Stimulated activated memory B cell treated with anti-CD40 and anti-IgM and Interleukin-4, amounts not matched to agents 10 μg/mL and 1 μg/mL and 100 μg/mL, for 72 hours (primary cell): ENCODE measurements around the gene UBXN11.
"Not testable (repeated sequence)": the region's sequence is repeated elsewhere in the genome, so short reads cannot be mapped to it uniquely, and the experiment has no call there.

Source experiments
- ATAC-seq: fragments of 150-1000 bp; cut with Tn5 transposase; 2 replicates; pipeline ENCODE4 v1.10.0; 2021
- H3K27ac Mint-ChIP-seq: one replicate; pipeline ENCODE4 v1.8.0; 2022; ENCODE audit warnings: mild to moderate bottlenecking, mixed read lengths
- H3K27me3 Mint-ChIP-seq: one replicate; pipeline ENCODE4 v1.8.0; 2022; ENCODE audit warnings: mixed read lengths
- H3K36me3 Mint-ChIP-seq: one replicate; pipeline ENCODE4 v1.8.0; 2022; ENCODE audit warnings: mixed read lengths
- H3K4me1 Mint-ChIP-seq: one replicate; pipeline ENCODE4 v1.8.0; 2022; ENCODE audit warnings: mixed read lengths
- H3K4me3 Mint-ChIP-seq: one replicate; pipeline ENCODE4 v1.8.0; 2022; ENCODE audit warnings: mild to moderate bottlenecking, moderate library complexity, mixed read lengths
- H3K9me3 Mint-ChIP-seq: one replicate; pipeline ENCODE4 v1.8.0; 2022; ENCODE audit warnings: mixed read lengths

Gene UBXN11

GRCh38 chr1:26345718-26346117, 39.3 kb upstream of the UBXN11 start:
- no peaks in the 10 kb centered on the region for H3K9me3 Mint-ChIP-seq
- peak; percentile 18 for ATAC-seq
- H3K36me3 Mint-ChIP-seq = no peaks in the 10 kb centered on the region
- H3K27ac Mint-ChIP-seq = no peak overlapping the region
- H3K4me3 Mint-ChIP-seq = no peak overlapping the region
- peaks cover 6% of the 10 kb centered on the region for H3K4me1 Mint-ChIP-seq
- peaks cover 18% of the 10 kb centered on the region for H3K27me3 Mint-ChIP-seq

GRCh38 chr1:26344147-26344920, 37.9 kb upstream of the UBXN11 start:
- H3K9me3 Mint-ChIP-seq = no peaks in the 10 kb centered on the region
- peaks cover 18% of the 10 kb centered on the region for H3K27me3 Mint-ChIP-seq
- H3K36me3 Mint-ChIP-seq = no peaks in the 10 kb centered on the region
- no peak overlapping the region for H3K4me3 Mint-ChIP-seq
- peaks cover 6% of the 10 kb centered on the region for H3K4me1 Mint-ChIP-seq
- no peak overlapping the region for H3K27ac Mint-ChIP-seq
- ATAC-seq = no peak

GRCh38 chr1:26340047-26340481, 33.6 kb upstream of the UBXN11 start:
- Mint-ChIP-seq H3K4me1 (peaks cover 20% of the 10 kb centered on the region), H3K36me3 (no peaks in the 10 kb centered on the region), H3K27ac (no peak overlapping the region), H3K27me3 (peaks cover 13% of the 10 kb centered on the region), H3K4me3 (no peak overlapping the region), H3K9me3 (no peaks in the 10 kb centered on the region)
- no peak for ATAC-seq

DNA sequence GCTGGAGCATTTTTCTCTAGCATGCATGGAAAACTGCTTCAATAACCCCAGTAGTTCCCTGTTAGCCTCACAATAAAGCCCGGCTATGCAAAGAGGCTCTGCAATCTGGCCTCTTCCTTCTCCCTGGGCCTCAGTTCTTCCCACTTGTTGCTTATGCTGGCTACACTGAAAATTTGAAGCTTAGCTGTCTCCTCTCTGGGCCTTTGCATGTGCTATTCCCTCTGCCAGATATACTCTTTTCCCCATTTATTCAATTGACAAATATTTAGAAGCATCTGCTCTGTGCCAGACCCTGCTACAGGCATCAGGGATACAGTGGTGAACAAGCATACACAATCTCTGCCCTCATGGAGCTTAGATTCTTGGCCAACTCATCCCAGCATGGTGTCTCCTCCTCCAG, 32.2 kb upstream of the UBXN11 start:
- peaks cover 20% of the 10 kb centered on the region for H3K4me1 Mint-ChIP-seq
- H3K4me3 Mint-ChIP-seq = no peak overlapping the region
- no peaks in the 10 kb centered on the region for H3K36me3 Mint-ChIP-seq
- H3K27ac Mint-ChIP-seq = no peak overlapping the region
- H3K27me3 Mint-ChIP-seq = no peaks in the 10 kb centered on the region
- no peaks in the 10 kb centered on the region for H3K9me3 Mint-ChIP-seq
- no peak for ATAC-seq

- ATAC-seq = no peak
- H3K36me3 Mint-ChIP-seq = no peaks in the 10 kb centered on the region
- no peaks in the 10 kb centered on the region for H3K27me3 Mint-ChIP-seq
- H3K27ac Mint-ChIP-seq = peak overlapping the region; percentile 44
- peaks cover 20% of the 10 kb centered on the region for H3K4me1 Mint-ChIP-seq
- no peaks in the 10 kb centered on the region for H3K9me3 Mint-ChIP-seq
- H3K4me3 Mint-ChIP-seq = no peak overlapping the region
Observed at GRCh38 chr1:26337625-26338024, 31.2 kb upstream of the UBXN11 start.

DNA sequence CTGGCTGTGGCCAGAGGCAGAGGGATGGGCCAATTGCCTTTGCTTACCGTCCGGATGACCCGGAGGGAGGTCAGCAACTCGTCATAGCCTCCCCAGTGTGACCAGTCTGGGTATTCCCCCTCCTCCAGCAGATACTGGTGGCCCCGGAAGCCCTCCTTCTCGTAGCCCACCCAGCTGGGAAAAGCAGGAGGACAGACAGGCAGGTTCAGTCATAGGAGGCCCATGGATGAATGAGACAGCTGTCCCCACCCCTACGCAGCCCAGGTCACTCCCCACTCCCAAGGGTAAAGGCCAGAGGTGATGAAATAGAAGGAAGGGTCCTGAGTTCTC, 30.7 kb upstream of the UBXN11 start:
- Mint-ChIP-seq H3K36me3 (no peaks in the 10 kb centered on the region), H3K27ac (peak overlapping the region; percentile 44), H3K27me3 (no peaks in the 10 kb centered on the region), H3K4me1 (peaks cover 20% of the 10 kb centered on the region), H3K9me3 (no peaks in the 10 kb centered on the region), H3K4me3 (peak overlapping the region; percentile 85)
- no peak for ATAC-seq

GRCh38 chr1:26336477-26337205, 30.2 kb upstream of the UBXN11 start:
- peak; percentile 96 for ATAC-seq
- peaks cover 20% of the 10 kb centered on the region for H3K4me1 Mint-ChIP-seq
- no peaks in the 10 kb centered on the region for H3K27me3 Mint-ChIP-seq
- H3K36me3 Mint-ChIP-seq = no peaks in the 10 kb centered on the region
- H3K4me3 Mint-ChIP-seq = peak overlapping the region; percentile 85
- H3K9me3 Mint-ChIP-seq = no peaks in the 10 kb centered on the region
- H3K27ac Mint-ChIP-seq = peak overlapping the region; percentile 44

DNA sequence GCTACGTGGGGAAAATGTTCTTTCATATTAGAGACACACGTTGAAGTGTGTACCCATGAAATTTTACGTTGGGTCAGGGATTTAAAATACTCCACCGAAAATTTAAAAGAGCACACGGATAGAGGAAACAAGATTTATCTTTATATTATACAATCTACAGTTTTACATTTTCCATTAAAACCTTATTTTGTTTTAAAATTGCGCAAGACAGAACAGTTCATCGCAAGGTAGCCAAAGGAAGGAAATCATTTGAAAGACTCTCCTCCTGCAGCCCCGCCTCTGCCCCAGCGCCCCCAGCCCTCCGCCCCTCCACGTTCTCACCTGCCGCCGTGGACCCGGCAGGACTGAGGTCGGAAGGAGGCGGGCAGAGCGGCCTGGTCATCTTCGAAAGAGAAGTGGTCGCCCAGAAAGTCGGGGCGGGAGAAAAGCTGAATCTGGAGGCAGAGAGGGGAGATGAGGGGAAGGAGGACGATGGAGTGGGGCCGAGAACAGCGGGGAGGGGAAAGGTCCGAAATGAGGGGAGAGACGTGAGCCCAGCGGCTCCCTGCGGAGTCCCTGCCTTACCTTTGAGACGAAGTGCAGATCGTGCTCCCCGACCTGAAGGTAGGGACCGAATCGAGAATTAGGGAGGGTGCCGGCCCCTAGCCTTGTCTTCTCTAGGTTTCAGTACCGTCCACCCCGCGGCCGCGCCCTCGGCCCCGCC, 29.5 kb upstream of the UBXN11 start:
- H3K4me3 Mint-ChIP-seq = peak overlapping the region; percentile 85
- H3K27ac Mint-ChIP-seq = peak overlapping the region; percentile 44
- ATAC-seq = no peak
- peaks cover 20% of the 10 kb centered on the region for H3K4me1 Mint-ChIP-seq
- no peaks in the 10 kb centered on the region for H3K9me3 Mint-ChIP-seq
- no peaks in the 10 kb centered on the region for H3K27me3 Mint-ChIP-seq
- H3K36me3 Mint-ChIP-seq = no peaks in the 10 kb centered on the region

- peaks cover 20% of the 10 kb centered on the region for H3K4me1 Mint-ChIP-seq
- not testable (repeated sequence) for H3K27ac Mint-ChIP-seq, H3K9me3 Mint-ChIP-seq, ATAC-seq, H3K36me3 Mint-ChIP-seq, H3K4me3 Mint-ChIP-seq, H3K27me3 Mint-ChIP-seq
Observed at GRCh38 chr1:26333312-26333711, 26.9 kb upstream of the UBXN11 start.

- no peaks in the 10 kb centered on the region for H3K36me3 Mint-ChIP-seq
- H3K4me3 Mint-ChIP-seq = no peak overlapping the region
- no peaks in the 10 kb centered on the region for H3K27me3 Mint-ChIP-seq
- H3K9me3 Mint-ChIP-seq = no peaks in the 10 kb centered on the region
- no peak for ATAC-seq
- H3K27ac Mint-ChIP-seq = no peak overlapping the region
- no peaks in the 10 kb centered on the region for H3K4me1 Mint-ChIP-seq
Observed at GRCh38 chr1:26330276-26330675, 23.8 kb upstream of the UBXN11 start.

DNA sequence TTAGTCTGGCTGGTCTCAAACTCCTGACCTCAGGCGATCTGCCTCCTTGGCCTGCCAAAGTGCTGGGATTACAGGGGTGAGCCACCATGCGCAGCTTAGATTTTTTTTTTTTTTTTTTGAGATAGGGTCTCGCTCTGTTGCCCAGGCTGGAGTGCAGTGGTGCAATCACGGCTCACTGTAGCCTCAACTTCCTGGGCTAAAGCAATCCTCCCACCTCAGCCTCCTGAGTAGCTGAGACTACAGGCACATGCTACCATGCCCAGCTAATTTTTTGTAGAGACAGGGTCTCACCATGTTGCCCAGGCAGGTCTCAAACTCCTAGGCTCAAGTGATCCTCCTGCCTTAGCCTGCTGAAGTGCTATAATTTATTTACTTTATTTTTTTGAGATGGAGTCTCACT, 22.9 kb upstream of the UBXN11 start:
- H3K27me3 Mint-ChIP-seq, H3K36me3 Mint-ChIP-seq, H3K9me3 Mint-ChIP-seq, H3K4me1 Mint-ChIP-seq, ATAC-seq, H3K27ac Mint-ChIP-seq, H3K4me3 Mint-ChIP-seq: not testable (repeated sequence)

DNA sequence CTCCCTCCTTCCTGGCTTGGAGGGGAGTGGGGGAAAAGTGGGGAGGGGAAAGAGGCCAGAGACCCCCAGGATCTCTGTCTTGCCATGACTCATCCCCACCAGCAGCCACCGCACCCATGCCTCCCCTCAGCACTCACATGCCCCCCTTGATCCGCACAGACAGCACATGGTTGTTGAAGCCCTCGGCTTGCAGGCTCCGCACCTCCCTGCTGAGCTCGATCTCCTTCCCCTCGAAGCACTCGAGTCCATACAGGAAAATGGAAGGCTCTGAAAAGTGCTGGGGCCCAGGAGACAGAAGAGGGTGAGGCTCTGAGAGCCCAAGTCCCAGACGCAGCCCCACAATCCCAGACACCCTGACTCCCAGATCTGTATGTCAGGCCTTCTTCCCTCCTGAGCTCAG, 22.2 kb upstream of the UBXN11 start:
- peaks cover 10% of the 10 kb centered on the region for H3K36me3 Mint-ChIP-seq
- H3K27ac Mint-ChIP-seq = peak overlapping the region; percentile 35
- peaks cover 8% of the 10 kb centered on the region for H3K4me1 Mint-ChIP-seq
- H3K4me3 Mint-ChIP-seq = no peak overlapping the region
- H3K27me3 Mint-ChIP-seq = no peaks in the 10 kb centered on the region
- H3K9me3 Mint-ChIP-seq = no peaks in the 10 kb centered on the region
- no peak for ATAC-seq

- Mint-ChIP-seq H3K27ac (peak overlapping the region; percentile 35), H3K4me3 (no peak overlapping the region), H3K9me3 (no peaks in the 10 kb centered on the region), H3K4me1 (peaks cover 15% of the 10 kb centered on the region), H3K36me3 (peaks cover 16% of the 10 kb centered on the region), H3K27me3 (no peaks in the 10 kb centered on the region)
- no peak for ATAC-seq
Observed at GRCh38 chr1:26327956-26328362, 21.5 kb upstream of the UBXN11 start.

- H3K9me3 Mint-ChIP-seq = no peaks in the 10 kb centered on the region
- H3K4me3 Mint-ChIP-seq = no peak overlapping the region
- no peaks in the 10 kb centered on the region for H3K27me3 Mint-ChIP-seq
- H3K4me1 Mint-ChIP-seq = peaks cover 42% of the 10 kb centered on the region
- peaks cover 47% of the 10 kb centered on the region for H3K36me3 Mint-ChIP-seq
- H3K27ac Mint-ChIP-seq = peak overlapping the region; percentile 54
- ATAC-seq = no peak
Observed at GRCh38 chr1:26324550-26324949, 18.1 kb upstream of the UBXN11 start.

DNA sequence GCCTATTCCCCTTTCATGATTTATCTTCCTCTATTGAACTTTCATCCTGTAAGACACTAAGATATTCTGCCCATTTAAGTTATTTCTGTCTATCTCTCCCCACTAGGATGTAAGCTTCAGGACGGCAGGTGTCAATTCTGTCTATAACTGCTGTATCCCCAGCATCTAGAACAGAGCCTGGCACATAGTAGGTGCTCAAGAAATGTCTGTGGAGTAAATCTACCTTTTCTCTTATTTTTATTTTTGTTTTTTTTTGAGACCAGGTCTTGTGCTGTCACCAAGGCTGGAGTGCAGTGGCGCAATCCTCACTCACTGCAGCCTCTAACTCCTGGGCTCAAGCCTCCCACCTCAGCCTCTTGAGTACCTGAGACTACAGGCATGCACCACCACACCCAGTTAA, 16.9 kb upstream of the UBXN11 start:
- Mint-ChIP-seq H3K27me3 (no peaks in the 10 kb centered on the region), H3K4me3 (no peak overlapping the region), H3K4me1 (peaks cover 42% of the 10 kb centered on the region), H3K27ac (peak overlapping the region; percentile 54), H3K9me3 (no peaks in the 10 kb centered on the region), H3K36me3 (peaks cover 59% of the 10 kb centered on the region)
- no peak for ATAC-seq

DNA sequence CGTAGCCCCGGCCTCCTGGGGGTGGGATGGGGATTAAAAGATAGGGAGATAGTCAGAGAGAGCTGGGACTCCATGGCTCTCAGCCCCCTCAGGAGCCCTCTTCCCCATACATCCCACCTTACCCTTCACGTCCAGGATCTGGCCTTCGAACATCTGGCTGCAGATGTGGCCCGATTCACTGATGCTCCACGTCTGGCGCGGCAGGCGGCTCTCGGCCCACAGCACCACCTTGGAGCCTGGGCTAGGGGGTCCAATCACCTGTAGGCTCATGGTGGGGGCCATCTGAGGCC, 15.6 kb upstream of the UBXN11 start:
- Mint-ChIP-seq H3K4me3 (no peak overlapping the region), H3K27me3 (no peaks in the 10 kb centered on the region), H3K36me3 (peaks cover 68% of the 10 kb centered on the region), H3K27ac (peak overlapping the region; percentile 97), H3K9me3 (no peaks in the 10 kb centered on the region), H3K4me1 (peaks cover 52% of the 10 kb centered on the region)
- no peak for ATAC-seq
